ENCODE results near the gene ETV1.

- no peak for TF ChIP-seq POLR2A (IDR thresholded peaks at IDR 0.05)
- no peak for TF ChIP-seq CTCF (IDR thresholded peaks at IDR 0.05)
Observed at GRCh38 chr7:13920053-13920697, 69.3 kb downstream of the ETV1 start.
